OCI-LY3 (cell line): ENCODE data around the gene CCNL1.

Experiments used
- H2AFZ ChIP-seq: fragments of 200-600, 300-600 bp; shearing (Covaris generic); 2 replicates; pipeline ENCODE4 v1.6.0; 2014; ENCODE audit warnings: antibody characterized with exemption, low read depth, low read length
- H3K27ac ChIP-seq: fragments of 200-600, 300-600 bp; sonication (generic); 2 replicates; pipeline ENCODE4 v1.5.1; 2014; ENCODE audit warnings: mild to moderate bottlenecking, low read length, moderate library complexity, mixed read lengths
- H3K27me3 ChIP-seq: fragments of 200-600, 300-600 bp; sonication (generic); 2 replicates; pipeline ENCODE4 v1.6.1; 2014; ENCODE audit warnings: low read depth, low read length, mixed read lengths
- H3K36me3 ChIP-seq: fragments of 200-600, 300-600 bp; sonication (generic); replicated peaks from 2 replicates; pipeline ENCODE3; 2014; ENCODE audit warnings: low read depth, low read length, mixed read lengths
- H3K4me1 ChIP-seq: fragments of 300-600, 200-600 bp; sonication (generic); 2 replicates; pipeline ENCODE4 v1.6.1; 2014; ENCODE audit warnings: low read length, mixed read lengths
- H3K4me2 ChIP-seq: fragments of 200-600, 300-600 bp; sonication (generic); 2 replicates; pipeline ENCODE4 v1.6.1; 2014; ENCODE audit warnings: low read length, mixed read lengths
- H3K4me3 ChIP-seq: fragments of 300-600, 200-600 bp; sonication (generic); 2 replicates; pipeline ENCODE4 v1.5.1; 2014; ENCODE audit warnings: antibody characterized with exemption, mild to moderate bottlenecking, low read length, moderate library complexity
- H3K79me2 ChIP-seq: fragments of 300-600, 200-600 bp; shearing (Covaris generic); 2 replicates; pipeline ENCODE4 v1.6.1; 2014; ENCODE audit warnings: mild to moderate bottlenecking, low read length, mixed read lengths
- H3K9ac ChIP-seq: fragments of 300-600, 200-600 bp; shearing (Covaris generic); 2 replicates; pipeline ENCODE4 v1.6.0; 2014; ENCODE audit warnings: mild to moderate bottlenecking, low read length, moderate library complexity
- H3K9me3 ChIP-seq: fragments of 200-600, 300-600 bp; shearing (Covaris generic); 2 replicates; pipeline ENCODE4 v1.6.1; 2014; ENCODE audit warnings: low read length, mixed read lengths; ENCODE audit not compliant: insufficient read depth
- H4K20me1 ChIP-seq: fragments of 200-600, 300-600 bp; sonication (generic); 2 replicates; pipeline ENCODE4 v1.6.1; 2016; ENCODE audit warnings: low read length, mixed read lengths; ENCODE audit not compliant: insufficient read depth
- EZH2phosphoT487 ChIP-seq: fragments of 200-600 bp; shearing (Covaris generic); IDR thresholded peaks from 2 replicates; pipeline ENCODE4 v1.6.1; 2018; ENCODE audit warnings: antibody characterized with exemption, mixed run types, low read depth
- TF ChIP-seq, protein P1 (sequence below): fragments of 200-600, 300-600 bp; sonication (generic); IDR thresholded peaks from 2 replicates; pipeline ENCODE4 v1.5.1; 2014; ENCODE audit warnings: antibody characterized with exemption, low read length, low read depth

CCNL1 gene

GRCh38 chr3:157159762-157160657, at the start of gene CCNL1:
CCNL1 (minus strand) TSS chr3:157160147; CDS start chr3:157160094, 53 bp downstream.
- H3K9ac ChIP-seq: peak within 1 kb of the TSS; percentile 97
- no peaks in the 10 kb centered on the region for H3K27me3 ChIP-seq
- peaks cover 43% of the 10 kb centered on the region for H4K20me1 ChIP-seq
- H2AFZ ChIP-seq: peak within 1 kb of the TSS; percentile 19
- no peak for TF ChIP-seq EZH2phosphoT487
- TF ChIP-seq, protein P1, sequence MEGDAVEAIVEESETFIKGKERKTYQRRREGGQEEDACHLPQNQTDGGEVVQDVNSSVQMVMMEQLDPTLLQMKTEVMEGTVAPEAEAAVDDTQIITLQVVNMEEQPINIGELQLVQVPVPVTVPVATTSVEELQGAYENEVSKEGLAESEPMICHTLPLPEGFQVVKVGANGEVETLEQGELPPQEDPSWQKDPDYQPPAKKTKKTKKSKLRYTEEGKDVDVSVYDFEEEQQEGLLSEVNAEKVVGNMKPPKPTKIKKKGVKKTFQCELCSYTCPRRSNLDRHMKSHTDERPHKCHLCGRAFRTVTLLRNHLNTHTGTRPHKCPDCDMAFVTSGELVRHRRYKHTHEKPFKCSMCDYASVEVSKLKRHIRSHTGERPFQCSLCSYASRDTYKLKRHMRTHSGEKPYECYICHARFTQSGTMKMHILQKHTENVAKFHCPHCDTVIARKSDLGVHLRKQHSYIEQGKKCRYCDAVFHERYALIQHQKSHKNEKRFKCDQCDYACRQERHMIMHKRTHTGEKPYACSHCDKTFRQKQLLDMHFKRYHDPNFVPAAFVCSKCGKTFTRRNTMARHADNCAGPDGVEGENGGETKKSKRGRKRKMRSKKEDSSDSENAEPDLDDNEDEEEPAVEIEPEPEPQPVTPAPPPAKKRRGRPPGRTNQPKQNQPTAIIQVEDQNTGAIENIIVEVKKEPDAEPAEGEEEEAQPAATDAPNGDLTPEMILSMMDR: no peak
- peak within 1 kb of the TSS; percentile 93 for H3K27ac ChIP-seq
- no peaks in the 10 kb centered on the region for H3K9me3 ChIP-seq
- H3K4me1 ChIP-seq: peaks cover 51% of the 10 kb centered on the region
- H3K4me2 ChIP-seq: peak within 1 kb of the TSS; percentile 96
- peaks cover 49% of the 10 kb centered on the region for H3K79me2 ChIP-seq
- H3K36me3 ChIP-seq: peaks cover 42% of the 10 kb centered on the region
- H3K4me3 ChIP-seq: peak within 1 kb of the TSS; percentile 87

- Histone ChIP-seq H3K36me3 (no peaks in the 10 kb centered on the region), H3K27ac (no peak overlapping the region), H3K4me3 (no peak overlapping the region), H3K9ac (no peak overlapping the region), H3K9me3 (no peaks in the 10 kb centered on the region), H3K79me2 (no peaks in the 10 kb centered on the region), H4K20me1 (no peaks in the 10 kb centered on the region), H3K4me1 (peaks cover 10% of the 10 kb centered on the region), H3K4me2 (no peak overlapping the region), H2AFZ (no peak overlapping the region), H3K27me3 (peaks cover 17% of the 10 kb centered on the region)
- TF ChIP-seq EZH2phosphoT487: no peak
Observed at GRCh38 chr3:157204880-157205279, 44.9 kb upstream of the CCNL1 start.

DNA sequence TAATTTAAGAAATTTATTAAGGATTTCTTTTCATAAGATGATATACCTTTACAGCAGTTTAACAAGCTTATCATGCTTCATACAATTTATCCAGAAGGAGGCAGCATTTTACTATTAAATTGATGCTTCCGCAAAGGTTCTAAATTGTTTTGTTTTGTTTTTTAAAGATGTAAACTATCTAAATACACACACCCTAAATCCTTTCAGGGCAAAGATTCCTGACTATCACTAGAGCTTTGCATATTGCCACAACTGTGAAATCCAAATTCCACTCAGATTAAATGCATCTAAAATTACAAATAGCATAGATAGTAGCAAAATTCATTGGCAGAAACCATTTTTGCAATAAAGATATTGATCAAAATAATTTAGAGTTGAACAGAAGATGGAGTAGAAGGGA, 44.5 kb upstream of the CCNL1 start:
- H3K27me3 ChIP-seq: peaks cover 17% of the 10 kb centered on the region
- no peaks in the 10 kb centered on the region for H3K9me3 ChIP-seq
- no peak overlapping the region for H2AFZ ChIP-seq
- H3K36me3 ChIP-seq: no peaks in the 10 kb centered on the region
- H3K4me1 ChIP-seq: peaks cover 10% of the 10 kb centered on the region
- no peaks in the 10 kb centered on the region for H4K20me1 ChIP-seq
- no peak overlapping the region for H3K27ac ChIP-seq
- H3K9ac ChIP-seq: no peak overlapping the region
- H3K4me2 ChIP-seq: no peak overlapping the region
- H3K79me2 ChIP-seq: no peaks in the 10 kb centered on the region
- no peak overlapping the region for H3K4me3 ChIP-seq
- TF ChIP-seq EZH2phosphoT487: no peak
- TF ChIP-seq, protein P1: peak; percentile 71

DNA sequence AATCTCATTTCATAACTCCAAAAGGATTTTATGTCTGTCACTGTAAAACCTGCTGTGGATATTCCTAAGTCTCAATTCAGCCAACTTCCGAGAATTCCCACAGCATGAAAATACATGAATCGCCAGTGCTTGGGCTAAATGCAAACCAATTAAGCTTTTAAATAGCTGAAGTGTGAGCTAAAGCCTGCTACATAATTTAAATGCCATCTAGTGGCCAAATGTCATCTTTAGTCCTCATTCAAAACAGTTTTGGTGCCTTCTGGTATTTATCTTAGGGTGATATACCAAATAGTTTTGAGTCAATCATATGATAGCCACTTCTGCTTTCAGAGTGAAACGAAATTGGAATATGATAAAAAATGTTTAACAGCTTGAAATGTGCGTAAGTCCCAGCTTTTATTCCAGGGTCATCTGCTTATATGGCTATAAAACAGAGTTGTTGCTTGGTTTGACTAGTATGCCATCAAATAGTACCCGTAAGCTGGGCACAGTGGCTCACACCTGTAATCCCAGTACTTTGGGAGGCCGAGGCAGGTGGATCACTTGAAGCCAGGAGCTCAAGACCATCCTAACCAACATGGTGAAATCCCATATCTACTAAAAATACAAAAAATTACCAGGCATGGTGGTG, 41.8 kb upstream of the CCNL1 start:
- Histone ChIP-seq H3K36me3 (no peaks in the 10 kb centered on the region), H4K20me1 (no peaks in the 10 kb centered on the region), H3K4me3 (no peak overlapping the region), H3K9ac (no peak overlapping the region), H3K27me3 (peaks cover 17% of the 10 kb centered on the region), H2AFZ (no peak overlapping the region), H3K27ac (no peak overlapping the region), H3K4me1 (peaks cover 10% of the 10 kb centered on the region), H3K79me2 (no peaks in the 10 kb centered on the region), H3K4me2 (peak overlapping the region; percentile 39), H3K9me3 (no peaks in the 10 kb centered on the region)
- TF ChIP-seq EZH2phosphoT487: no peak
- TF ChIP-seq, protein P1: peak; percentile 81
